Lower leg skin (tissue), 3 donors: ENCODE measurements around the gene PNP.

Experiments
- POLR2A ChIP-seq, 2 donors: fragments of 450-650 bp; IDR thresholded peaks; one replicate each; pipeline ENCODE4 v1.6.1; 2016 to 2017; ENCODE audit warnings: antibody characterized with exemption in 2 of 2, mild to moderate bottlenecking in 1 of 2, moderate library complexity in 1 of 2
- TF ChIP-seq, protein P1 (sequence below), 3 donors: fragments of 450-650 bp; IDR thresholded peaks; one replicate each; pipeline ENCODE4 v1.5.1; 2016; ENCODE audit warnings: antibody characterized with exemption in 3 of 3, mild to moderate bottlenecking in 3 of 3, moderate library complexity in 2 of 3

DNA sequence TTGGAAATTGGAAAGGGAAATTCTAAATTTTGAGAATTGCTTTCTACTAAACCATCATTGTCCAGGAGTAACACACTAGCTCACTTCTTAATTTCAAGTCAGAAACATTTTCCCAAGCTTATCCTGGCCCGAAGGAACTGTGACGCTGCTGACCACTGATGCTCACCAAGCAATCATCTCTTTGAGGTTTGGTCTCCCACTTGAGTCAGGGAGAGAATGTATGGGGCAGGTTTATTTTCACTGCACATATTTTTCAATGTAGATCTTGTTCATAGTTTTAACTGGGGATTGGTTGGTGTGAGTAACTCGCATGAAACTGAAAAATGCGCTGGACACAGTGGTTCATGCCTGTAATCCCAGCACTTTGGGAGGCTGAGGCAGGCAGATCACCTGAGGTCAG, 23.3 kb downstream of the PNP start:
- TF ChIP-seq, protein P1, sequence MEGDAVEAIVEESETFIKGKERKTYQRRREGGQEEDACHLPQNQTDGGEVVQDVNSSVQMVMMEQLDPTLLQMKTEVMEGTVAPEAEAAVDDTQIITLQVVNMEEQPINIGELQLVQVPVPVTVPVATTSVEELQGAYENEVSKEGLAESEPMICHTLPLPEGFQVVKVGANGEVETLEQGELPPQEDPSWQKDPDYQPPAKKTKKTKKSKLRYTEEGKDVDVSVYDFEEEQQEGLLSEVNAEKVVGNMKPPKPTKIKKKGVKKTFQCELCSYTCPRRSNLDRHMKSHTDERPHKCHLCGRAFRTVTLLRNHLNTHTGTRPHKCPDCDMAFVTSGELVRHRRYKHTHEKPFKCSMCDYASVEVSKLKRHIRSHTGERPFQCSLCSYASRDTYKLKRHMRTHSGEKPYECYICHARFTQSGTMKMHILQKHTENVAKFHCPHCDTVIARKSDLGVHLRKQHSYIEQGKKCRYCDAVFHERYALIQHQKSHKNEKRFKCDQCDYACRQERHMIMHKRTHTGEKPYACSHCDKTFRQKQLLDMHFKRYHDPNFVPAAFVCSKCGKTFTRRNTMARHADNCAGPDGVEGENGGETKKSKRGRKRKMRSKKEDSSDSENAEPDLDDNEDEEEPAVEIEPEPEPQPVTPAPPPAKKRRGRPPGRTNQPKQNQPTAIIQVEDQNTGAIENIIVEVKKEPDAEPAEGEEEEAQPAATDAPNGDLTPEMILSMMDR (IDR thresholded peaks at IDR 0.05): no peak
- TF ChIP-seq POLR2A (IDR thresholded peaks at IDR 0.05): no peak
